Mammary epithelial cell (primary cell): ENCODE results near the gene ALOX5AP.

Source experiments
- EZH2 ChIP-seq: IDR thresholded peaks from 2 replicates; pipeline ENCODE4 v1.6.1; 2012; ENCODE audit warnings: low read length, inconsistent platforms, borderline replicate concordance
- TF ChIP-seq, protein P1 (sequence below), 2 donors: IDR thresholded peaks in 1 of 2; conservative IDR thresholded peaks in 1 of 2; 2 replicates each; pipeline ENCODE4 v1.5.1; 2011 to 2012; ENCODE audit warnings: inconsistent platforms in 2 of 2, low read length in 2 of 2, mild to moderate bottlenecking in 2 of 2, control low read depth in 1 of 2, low read depth in 1 of 2; ENCODE audit not compliant: insufficient read depth in 1 of 2; ENCODE audit errors: extremely low read depth in 1 of 2

DNA sequence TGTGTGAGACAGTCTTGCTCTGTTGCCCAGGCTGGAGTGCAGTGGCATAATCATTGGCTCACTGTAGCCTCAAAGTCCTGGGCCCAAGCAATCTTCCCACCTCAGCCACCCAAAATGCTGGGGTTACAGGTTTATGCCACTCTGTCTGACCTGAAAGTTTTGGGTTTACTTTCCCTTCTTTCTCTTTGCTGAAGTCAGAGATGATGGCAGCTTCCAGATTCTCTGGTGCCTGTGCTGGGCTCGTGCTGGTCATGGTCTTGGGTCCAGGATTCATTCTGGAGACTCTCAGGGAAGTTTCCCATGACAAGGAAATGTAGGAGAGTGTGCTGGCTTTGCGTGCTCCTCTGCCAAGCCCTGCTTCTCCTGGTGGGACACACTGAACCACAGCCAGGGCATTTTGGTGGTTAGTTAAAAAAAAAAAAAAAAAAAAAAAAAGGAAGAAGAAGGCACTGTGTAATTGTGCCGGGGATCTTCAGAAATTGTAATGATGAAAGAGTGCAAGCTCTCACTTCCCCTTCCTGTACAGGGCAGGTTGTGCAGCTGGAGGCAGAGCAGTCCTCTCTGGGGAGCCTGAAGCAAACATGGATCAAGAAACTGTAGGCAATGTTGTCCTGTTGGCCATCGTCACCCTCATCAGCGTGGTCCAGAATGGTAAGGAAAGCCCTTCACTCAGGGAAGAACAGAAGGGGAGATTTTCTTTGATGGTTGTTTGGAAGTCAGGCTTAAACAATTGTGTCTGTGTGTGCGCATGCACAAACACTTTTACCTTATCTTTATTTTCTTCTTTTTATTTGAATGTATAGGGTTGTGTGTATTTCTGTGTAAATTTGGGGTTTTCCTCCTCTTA is at the start of gene ALOX5AP:
- TF ChIP-seq, protein P1, sequence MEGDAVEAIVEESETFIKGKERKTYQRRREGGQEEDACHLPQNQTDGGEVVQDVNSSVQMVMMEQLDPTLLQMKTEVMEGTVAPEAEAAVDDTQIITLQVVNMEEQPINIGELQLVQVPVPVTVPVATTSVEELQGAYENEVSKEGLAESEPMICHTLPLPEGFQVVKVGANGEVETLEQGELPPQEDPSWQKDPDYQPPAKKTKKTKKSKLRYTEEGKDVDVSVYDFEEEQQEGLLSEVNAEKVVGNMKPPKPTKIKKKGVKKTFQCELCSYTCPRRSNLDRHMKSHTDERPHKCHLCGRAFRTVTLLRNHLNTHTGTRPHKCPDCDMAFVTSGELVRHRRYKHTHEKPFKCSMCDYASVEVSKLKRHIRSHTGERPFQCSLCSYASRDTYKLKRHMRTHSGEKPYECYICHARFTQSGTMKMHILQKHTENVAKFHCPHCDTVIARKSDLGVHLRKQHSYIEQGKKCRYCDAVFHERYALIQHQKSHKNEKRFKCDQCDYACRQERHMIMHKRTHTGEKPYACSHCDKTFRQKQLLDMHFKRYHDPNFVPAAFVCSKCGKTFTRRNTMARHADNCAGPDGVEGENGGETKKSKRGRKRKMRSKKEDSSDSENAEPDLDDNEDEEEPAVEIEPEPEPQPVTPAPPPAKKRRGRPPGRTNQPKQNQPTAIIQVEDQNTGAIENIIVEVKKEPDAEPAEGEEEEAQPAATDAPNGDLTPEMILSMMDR (conservative IDR thresholded peaks at IDR 0.05 in 1 of 2, IDR thresholded peaks at IDR 0.05 in 1 of 2; ENCODE audit: extremely low read depth in 1 of 2, insufficient read depth in 1 of 2, low read depth in 1 of 2, low read length in 2 of 2), result no peak
- TF ChIP-seq EZH2, result no peak
